ENCODE results near the gene MRPS6. TPM values are rescaled to one million over a fixed set of nuclear protein-coding genes. Genes with fewer than 3 reads are reported as not detected.

Gene MRPS6
- polyA plus RNA-seq, 3 donors = 127 to 146 (median 142) TPM

DNA sequence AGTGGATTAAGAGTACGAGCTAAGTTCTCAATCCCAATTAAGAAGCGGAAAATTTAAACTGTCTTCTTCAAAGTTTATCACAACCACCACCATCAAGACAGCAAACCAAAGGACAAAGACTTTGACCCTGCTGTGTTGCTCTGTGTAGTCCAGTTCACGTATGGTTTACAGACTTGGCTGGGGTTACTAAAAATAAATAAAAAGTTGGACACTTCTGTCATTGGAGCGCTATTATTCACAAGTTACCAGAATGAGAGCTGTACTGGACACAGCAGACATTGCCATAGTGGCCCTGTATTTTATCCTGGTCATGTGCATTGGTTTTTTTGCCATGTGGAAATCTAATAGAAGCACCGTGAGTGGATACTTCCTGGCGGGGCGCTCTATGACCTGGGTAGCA lies 21.6 kb downstream of the MRPS6 start:
- DNase-seq (ENCODE audit: low read depth in 3 of 3, low spot score in 2 of 3) = no peak

DNA sequence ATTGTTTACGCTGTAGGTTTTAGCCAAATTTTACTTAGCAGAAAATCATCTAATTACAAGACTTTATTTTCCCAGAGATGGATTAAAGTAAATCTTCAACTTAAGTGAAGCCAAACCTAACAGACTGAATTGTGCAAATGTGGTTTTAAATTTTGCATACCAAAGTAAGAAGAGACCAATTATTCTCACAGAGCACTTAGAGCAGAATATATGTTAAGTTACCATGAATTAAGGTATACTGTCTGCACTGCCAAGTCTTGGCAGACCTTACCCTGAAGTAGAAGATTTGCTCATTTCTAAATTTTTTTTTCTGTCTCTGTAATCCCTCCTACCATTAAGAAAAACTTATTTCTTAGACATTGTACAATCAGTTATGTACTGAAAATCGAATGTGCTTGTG lies 24.1 kb downstream of the MRPS6 start:
- no peak for DNase-seq (ENCODE audit: low read depth in 3 of 3, low spot score in 2 of 3)

DNA sequence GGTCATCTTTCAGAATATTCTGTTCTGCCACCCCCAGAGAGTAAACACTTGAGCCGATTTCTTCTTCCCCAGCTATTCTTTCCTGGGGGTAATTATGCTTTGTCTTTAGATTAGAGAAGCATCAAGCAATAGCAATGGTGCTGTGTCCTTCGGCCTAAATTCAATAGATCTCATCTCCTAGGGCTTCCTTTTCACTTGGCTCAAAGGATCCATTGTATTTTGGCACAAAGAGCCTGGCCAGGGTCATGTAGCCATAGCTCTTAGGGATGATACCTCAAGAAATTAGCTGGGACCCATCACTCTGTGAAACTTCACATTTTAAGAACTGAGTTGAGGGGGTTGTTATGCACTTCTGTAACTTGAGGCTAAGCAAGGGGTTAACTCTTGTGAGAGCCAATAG lies 27.0 kb downstream of the MRPS6 start:
- DNase-seq (ENCODE audit: low read depth in 3 of 3, low spot score in 2 of 3) = no peak

DNA sequence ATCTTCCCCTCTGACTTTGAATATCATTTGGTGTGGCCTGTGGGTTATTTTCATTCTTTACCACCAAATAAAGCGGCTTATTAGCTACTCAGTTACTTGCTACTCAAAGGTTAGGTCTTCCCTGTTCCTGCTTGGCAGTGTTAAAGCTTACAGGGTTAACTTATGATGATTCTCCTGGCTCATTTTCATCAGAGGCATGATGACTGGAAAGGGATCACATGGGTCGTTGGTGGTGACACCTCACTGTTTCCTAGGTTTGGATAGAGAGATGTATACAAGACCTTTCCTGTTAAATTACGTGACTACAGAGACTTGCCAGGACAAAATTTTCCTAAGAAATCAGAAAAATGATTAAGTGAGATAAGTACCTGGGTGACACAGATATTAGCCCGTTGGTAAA lies 27.4 kb downstream of the MRPS6 start:
- DNase-seq (ENCODE audit: low read depth in 3 of 3, low spot score in 2 of 3) = no peak

DNA sequence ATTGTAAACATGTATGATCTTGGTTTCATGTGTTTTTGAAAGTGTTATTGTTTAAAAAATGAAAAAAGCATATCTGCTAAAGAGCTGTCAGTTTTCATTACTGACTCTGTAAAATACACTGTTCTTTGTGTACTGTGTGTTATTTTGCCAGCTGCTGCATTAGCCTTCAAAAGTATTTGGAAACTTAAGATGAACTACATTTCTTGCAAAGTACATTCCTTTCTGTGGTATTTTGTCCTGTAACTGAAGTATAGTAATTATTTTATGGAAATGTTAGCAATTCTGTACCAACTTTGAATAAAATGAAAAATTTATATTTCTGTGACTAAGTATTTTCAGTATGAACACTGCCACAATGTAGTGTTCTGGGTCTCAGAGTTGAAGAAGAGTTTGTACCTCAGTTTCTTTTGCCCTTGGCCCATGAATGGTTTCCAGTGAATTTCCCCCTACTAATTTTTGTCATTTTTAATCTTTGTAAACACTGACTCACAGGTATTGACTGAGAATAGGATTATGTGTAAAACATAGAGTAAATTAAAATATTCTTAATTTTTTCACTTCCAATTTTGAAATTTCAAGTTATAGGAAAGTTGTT lies 32.7 kb downstream of the MRPS6 start:
- DNase-seq (ENCODE audit: low read depth in 3 of 3, low spot score in 2 of 3) = no peak

DNA sequence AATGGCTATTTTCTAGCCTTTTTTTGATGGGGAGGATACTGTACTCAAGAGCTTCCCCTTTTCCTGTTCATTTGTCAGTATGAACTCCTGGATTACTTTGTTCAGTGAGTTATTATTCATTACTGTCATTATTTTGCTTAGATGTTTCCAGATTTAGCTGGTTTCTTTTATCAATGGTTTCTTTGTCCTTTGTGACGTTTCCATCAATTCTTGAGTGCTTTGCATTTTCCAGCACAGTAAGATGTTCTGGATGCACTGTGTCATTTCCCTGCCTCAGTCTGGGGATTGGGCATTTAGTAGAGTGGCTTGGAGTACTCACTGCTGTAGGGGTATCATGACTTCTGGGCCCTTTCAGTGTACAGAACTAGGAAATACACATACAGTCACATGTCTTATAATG lies 34.2 kb downstream of the MRPS6 start:
- DNase-seq (ENCODE audit: low read depth in 3 of 3, low spot score in 2 of 3) = no peak

DNA sequence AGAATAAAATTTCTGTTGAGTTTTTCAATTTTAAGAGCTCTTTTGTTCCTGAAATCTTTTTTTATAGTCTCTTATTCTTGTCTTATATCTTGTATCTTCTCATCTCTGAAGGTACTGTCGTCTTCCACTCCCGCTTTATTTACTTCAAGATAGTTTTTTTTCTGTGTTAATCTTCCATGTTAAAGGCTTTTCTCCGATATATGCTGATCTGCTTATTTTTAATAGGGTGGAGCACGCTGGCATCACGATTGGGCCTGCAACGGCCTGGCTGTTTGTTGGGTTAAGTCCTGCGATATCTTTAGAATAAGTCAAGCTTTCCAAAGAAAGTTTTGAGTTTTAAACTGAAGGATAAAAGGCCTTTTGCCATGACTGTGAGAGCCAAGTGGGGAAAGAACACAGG lies 35.7 kb downstream of the MRPS6 start:
- DNase-seq (ENCODE audit: low read depth in 3 of 3, low spot score in 2 of 3) = no peak

DNA sequence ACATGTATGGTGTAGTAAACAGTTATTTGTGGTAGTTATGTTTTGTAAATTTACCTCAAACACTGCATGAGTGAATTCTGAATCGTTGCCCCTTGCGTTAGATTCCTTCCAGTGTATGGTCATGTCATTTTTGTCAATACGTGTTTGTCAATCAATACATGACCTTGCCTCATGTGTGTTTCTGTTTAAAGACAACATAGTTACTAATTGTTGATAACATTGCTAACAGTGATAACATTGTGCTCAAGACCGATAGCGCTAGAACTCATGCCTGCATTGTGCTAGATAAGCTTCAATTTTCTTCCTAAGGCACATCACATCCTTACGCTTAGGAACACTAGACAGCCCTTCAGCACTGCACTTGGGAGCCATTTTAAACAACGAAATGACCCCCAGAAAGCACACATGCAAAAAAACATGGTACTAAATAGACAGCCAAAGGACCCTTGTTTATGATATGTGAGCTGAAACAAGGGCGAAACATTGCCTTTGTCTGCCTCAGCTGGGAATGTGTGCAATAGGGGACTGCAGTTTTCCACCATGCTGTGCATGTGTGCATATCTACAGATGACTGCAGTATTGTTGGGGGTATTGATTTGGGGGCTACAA lies 37.3 kb downstream of the MRPS6 start:
- DNase-seq (ENCODE audit: low read depth in 3 of 3, low spot score in 2 of 3) = no peak

DNA sequence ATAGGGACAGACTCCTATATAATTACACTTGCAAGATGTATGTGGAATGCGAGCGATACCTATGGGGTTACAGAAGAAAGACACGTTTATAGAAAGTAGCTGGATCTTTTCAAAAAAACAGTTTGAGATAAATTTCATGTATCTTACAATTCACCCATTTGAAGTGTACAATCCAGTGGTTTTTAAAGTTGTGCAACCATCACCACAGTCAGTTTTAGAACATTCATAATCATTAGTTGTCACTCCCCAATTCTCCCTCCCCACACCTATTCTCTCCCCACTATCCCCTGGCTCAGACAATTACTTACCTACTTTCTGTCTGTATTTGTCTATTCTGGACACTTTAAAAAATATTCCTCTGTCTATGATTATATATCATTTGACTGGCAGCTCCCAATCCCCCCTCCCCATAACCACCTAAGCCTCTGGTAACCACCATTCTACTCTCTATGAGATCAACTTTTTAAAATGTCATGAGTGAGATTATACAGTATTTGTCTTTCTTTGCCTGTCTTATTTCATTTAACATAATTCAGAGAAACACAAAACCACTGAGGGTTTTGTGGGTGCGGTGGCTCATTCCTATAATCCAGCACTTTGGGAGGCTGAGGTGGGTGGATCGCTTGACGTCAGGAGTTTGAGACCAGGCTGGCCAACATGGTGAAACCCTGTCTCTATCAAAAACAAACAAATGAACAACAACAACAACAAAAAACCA lies 39.1 kb downstream of the MRPS6 start:
- no peak for DNase-seq (ENCODE audit: low read depth in 3 of 3, low spot score in 2 of 3)

DNA sequence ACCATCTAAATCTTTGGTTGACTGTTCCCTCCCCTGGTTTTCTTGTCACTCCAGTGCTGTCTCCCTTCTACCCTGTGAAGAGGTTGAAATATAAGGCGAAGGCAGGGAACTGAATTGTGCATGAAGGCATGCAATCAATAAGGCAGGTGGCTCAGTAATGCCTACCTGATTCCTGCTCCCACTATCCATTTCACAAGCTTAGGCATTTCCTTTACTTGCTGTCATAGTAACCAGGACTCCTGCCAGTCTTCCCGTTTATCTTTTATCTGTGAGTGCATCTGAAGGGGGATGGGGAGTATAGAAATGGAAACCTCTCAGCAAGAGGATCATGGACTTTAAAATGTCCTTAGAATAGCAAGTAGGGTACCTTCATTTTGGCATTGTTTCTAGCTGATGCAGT lies 40.5 kb downstream of the MRPS6 start:
- no peak for DNase-seq (ENCODE audit: low read depth in 3 of 3, low spot score in 2 of 3)

DNA sequence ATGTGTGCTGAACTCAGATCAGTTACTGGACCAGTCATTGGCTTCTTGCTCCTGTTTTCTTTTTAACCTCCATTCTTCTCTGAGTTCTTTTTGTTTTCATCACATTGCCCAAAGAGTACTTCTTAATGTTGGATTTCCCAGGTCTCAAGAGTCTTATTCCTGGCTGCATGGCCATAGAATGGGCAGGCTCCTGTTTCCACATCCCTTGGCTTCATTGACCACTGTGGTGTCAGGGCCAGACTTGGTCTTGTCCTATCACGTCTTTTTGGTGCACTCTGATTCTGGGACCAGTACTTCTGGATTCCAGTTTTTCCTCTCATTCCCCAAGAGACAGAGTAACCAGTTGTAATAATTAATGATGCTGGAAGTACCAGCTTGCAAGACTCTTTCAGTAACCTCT lies 41.8 kb downstream of the MRPS6 start:
- DNase-seq (ENCODE audit: low read depth in 3 of 3, low spot score in 2 of 3) = no peak

DNA sequence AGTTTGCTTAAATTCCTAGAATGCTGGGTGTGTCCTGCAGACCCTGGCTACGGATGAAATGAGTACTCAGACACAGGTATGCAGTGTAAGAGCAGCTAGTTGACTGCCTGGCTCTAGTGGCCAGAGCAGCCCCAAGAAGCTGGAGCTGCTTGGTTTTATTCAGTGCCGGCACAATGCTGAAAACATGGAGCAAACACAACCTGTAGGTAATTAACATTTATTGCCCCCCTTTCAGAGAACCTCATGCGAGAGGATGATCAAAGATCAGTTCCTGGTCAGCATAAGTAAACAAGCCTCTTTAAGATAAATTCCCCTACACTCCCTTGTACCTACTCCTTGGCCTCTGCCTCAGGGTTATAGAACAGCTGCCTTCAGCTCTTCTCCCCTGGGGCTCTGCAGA lies 43.2 kb downstream of the MRPS6 start:
- no peak for DNase-seq (ENCODE audit: low read depth in 3 of 3, low spot score in 2 of 3)

DNA sequence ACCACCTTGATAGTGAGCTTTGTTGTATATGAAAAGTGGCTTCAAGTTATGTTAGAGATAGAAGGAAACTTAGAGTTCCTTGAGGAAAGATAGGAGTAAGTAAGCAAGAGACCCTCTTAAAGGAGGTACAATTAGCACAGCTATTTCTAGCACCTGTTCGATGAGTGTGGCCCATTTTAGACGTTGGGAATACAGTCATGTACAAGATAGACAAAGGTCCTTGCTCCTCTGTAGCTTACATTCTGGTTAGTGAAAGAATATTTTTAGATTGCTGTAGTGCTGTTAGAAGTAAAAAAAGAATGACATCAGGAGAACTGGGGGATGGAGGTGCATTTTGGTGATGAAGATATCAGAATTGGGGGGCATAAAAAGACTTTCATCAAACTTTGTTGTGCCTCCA lies 47.5 kb downstream of the MRPS6 start:
- no peak for DNase-seq (ENCODE audit: low read depth in 3 of 3, low spot score in 2 of 3)

DNA sequence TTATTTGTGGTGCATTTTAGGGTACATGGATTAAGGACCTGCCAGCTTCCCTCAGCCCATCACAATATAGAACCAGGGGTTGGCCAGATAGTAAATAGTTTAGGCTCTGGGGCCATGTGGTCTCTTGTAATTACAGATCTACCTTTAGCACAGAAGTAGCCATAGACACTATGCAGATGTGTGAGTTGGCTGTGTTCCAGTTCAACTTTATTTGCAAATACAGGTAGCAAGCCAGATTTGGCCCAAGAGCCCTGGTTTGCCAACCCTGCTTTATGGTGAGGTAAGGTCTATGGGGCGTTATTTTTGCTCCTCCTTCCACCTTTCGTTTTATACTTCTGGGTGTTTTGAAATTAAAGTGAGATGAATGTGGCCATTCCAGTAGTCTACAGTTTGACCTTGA lies 48.7 kb downstream of the MRPS6 start:
- no peak for DNase-seq (ENCODE audit: low read depth in 3 of 3, low spot score in 2 of 3)

DNA sequence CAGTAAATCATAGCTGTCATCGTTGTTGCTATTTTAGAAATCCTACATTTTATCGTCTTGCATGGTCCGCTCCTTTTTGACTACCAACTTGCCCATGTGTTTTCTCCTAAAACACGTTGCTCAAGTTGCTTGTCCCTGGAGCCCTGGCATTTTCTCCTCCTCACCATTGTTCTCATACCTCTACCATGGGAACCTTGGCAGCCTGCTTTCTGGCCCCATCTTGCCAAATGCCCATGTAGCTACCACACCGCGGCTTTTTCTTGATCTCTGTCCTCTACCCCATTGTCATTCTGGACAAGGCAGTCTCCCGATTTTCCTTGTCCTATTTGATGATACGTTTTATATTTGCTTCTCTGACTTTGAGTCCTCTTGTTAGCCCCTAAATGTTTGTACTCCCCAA lies 50.2 kb downstream of the MRPS6 start:
- no peak for DNase-seq (ENCODE audit: low read depth in 3 of 3, low spot score in 2 of 3)

DNA sequence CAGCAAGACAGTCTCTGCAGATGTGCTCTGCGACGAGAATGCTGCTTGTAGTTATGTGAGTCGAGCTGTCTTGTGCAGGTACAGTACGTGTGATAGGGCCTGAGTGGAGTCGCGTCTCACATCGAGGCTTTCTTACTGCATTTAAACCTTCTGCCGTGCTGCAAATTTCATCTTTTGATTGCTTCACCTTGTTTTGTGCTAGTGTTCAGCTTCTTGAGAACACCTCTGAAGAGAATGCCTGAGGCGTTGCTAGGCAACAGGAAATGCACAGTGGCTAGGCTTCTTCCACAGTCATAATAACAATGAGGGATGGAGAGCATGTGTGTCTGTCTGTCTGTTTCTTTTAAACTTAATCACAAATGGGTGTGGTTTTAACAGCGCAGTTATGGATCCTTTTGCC lies 52.9 kb downstream of the MRPS6 start:
- DNase-seq (ENCODE audit: low read depth in 3 of 3, low spot score in 2 of 3) = no peak

DNA sequence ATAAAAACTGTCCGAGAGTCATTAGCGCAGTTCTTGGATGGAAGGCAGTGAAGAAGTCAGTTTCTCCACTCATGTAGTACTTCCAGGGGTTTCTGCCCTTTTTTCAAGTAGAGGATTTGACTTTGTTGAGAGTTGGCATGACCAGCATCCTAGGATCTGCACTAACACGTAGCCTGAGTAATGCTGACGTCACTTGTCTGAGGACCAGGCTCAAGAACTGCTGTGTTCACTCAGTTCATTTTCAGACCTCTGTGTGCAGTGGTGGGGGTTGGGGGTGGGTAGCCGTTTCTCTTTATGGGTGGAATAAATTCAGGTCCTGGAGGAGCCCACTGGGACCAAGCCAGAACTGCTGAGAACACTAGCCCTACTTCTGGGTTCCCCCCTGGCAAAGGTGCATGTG lies 53.3 kb downstream of the MRPS6 start:
- no peak for DNase-seq (ENCODE audit: low read depth in 3 of 3, low spot score in 2 of 3)

DNA sequence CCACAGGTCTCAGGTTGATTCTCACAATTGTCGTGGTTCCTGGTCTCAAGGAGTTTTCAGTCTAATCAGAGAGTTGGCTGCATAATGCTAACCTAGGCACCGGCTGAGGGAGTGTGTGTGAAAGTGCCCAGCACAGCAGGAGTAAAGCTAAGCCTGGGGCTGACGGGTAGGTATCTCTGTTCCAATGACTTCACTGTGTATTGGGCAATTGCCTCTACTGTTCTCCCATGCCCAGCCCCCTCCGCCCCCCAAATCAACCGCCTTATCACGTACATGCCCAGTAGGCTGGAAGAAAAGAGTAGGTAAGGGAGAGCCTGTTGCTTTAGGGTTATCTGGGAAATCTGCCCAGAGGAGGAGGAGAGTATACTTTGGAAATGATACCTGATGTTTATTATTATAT lies 54.7 kb downstream of the MRPS6 start:
- DNase-seq (ENCODE audit: low read depth in 3 of 3, low spot score in 2 of 3) = no peak

DNA sequence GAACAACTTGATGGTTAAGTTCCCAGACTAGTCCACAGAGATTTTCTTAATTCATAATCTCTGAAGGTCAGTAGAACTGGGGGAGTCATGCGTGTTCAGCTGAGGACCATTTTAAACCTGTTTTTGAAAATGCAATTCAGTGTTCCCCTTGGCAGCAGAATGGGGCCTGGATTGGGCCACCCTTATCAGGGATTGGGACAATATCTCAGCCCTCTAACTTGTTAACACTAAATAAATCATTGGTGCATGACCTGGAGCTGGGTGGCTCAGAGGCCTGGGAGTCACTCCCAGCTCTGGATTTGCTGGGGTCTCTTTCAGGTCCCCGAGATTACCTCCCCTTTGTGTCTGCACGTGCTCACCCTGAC lies 55.3 kb downstream of the MRPS6 start:
- no peak for DNase-seq (ENCODE audit: low read depth in 3 of 3, low spot score in 2 of 3)

DNA sequence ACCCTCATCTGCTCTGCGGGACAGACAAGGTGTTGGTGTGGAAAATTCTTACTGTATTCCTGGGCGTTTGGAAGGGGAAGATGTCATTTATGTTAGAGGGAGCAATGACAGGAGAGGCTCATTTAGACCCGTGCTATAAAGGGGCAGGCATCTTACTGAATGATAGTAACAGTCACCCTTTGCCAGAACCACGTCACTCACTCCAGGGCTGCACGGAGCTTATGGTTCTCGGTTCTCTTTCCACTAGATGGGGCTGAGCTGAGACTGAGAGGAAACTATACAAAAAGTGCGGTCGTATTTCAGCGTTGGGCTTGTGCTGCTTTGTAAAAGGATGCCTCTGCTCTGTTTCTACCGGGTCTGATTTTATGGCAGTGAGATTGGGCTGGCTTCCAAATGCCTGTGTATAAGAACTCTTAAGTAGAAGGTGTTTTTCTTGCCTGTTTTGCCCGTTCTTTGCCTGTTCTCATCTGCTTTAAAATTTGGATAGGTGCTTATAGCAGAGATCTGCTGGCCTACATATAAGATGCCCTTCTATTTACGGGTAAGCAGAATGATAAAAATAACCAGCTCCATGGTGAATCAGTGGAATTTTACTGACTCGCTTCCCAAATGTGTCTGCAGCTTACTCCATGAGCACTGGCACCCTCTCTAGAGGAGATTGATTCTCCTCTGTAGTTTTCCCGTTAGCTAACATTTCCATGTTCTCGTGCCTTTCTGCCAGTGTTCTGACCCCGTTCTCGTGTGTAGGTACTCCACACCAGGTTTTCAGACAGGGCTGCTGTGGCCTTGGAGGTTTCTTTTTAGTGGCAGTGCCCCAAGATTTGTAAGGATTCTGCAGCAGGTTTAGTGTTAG lies 55.9 kb downstream of the MRPS6 start:
- DNase-seq (ENCODE audit: low read depth in 3 of 3, low spot score in 2 of 3) = peak; percentile 65 to 72 (median 66)

DNA sequence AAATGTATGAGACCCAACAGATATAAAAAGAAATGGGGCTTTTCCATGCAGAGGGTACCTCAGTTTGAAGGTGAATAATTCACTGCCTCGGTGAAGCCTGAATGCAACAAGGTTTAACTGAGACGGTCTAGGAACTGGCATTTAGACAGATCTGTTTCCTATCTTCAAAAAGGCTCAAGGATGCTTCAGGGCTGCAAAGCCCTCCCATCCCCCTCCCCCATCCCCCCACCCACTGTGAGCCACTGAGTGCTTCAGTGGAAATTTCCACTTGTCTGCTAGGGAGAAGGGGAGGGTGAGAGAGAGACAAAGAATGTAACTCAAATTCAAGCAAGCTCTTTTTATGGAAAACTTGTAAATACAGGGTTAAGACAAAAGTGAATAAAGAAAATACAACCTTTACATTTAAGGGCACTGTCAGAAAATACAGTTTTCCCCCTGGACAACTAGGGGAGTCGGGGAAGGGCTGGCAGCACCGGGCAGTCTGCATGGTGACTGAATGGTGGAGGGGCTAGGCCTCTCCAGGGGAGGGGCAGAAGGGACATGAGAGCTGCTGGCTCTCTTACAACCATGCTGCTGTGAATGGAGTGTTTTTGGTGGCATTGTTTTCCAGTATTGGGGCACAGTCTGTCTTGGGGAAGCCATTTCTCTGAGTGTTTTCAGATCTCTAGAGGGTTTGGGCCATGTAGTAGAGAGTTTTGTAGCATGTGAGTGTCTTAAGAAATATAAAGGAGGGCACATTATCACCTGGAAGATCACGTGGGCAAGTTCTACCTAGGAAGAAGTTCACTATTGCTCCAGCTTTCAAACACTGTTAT lies 56.7 kb downstream of the MRPS6 start:
- DNase-seq (ENCODE audit: low read depth in 3 of 3, low spot score in 2 of 3) = no peak

Measured in right renal cortex interstitium (tissue), 3 donors.